ENCODE measurements around the gene GRIP2. TPM values are rescaled to one million over a fixed set of nuclear protein-coding genes. Genes with fewer than 3 reads are reported as not detected.

The GRIP2 gene
- total and polyA plus RNA-seq, 9 of the 15 experiments (the other 6 are each of a cell fraction or from before 2014, with no cell fraction given) = 0.01 TPM; not detected in 7

GRCh38 chr3:14444380-14444779 is 95.8 kb downstream of the GRIP2 start (continued):
- TF ChIP-seq WHSC1 (IDR thresholded peaks at IDR 0.05; ENCODE audit: low read length) (no peak), TSHZ1 (CRISPR knock-in tag; IDR thresholded peaks at IDR 0.05) (no peak), CREB3 (tag; conservative IDR thresholded peaks at IDR 0.05; ENCODE audit: low read depth) (no peak), ZMIZ1 (IDR thresholded peaks at IDR 0.05; ENCODE audit: low read depth in 2 of 2, low read length in 2 of 2) (no peak)

Measured in K562 (cell line).